Measurements from ENCODE around the gene POU2AF1.

The POU2AF1 gene

DNA sequence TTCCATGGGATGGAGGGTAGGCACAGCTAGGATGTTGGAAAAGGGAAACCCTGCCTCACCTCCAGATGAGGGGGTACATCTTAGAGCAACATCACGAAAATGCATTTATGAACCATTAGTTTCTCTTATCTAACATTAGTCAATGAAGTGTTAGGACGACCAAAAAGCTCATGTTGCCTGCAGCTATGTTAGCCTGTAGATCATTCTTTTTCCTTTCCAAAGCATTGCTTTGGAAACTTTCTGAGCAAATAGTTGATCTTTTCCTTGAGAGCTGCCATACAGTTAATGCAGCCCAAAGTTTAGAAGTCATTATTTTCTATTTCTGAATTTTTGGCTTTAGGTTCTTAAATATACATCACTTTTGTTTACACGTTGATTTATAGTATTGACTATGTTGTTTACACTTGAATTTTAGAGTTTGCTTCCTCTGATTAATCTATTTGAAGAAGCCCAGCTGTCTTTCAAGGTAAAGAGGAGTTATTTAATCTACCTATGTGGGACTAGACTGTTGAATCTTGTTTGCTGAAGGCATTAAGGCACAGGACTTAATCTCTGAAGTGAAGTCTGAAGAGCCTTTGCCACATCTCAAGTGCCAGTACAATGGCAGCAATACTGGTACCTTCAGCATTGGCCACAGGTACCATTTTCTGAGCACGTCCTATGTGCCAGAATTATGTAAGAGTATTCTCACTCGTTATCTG is 69.7 kb downstream of the POU2AF1 start:
- no peak for DNase-seq

- DNase-seq = no peak
Measured at GRCh38 chr11:111308140-111308539, 70.9 kb downstream of the POU2AF1 start.

DNA sequence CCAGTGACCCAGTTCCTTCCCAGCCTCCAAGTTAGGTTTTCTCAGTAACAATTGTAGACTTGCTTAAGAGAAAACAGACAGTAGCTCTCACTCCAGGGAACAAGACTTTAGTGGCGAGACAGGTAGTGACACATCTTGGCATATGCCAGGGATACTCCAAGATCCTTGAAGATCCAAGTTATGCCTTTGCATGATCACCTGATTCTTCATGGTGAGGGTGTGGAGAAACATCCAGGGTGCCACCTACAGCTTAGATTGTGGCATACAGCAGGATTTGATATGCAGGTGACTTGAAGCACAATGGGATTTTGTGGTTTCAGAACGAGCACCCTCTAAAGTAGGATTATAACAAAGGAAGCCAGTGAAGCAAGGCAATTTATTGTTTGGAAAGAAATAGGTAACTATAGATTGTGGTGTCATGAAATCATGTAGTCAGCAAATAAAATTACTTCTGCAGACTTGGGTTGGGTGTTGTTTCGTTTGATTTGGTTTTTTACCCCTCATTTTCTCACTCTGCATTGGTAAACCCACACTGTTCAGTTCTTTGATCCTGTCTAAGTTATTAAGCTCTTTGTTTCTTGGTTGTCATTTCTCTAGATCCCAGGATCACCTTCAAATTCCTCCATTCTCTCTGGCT is 71.5 kb downstream of the POU2AF1 start:
- no peak for DNase-seq

- no peak for DNase-seq
Measured at GRCh38 chr11:111306321-111306720, 72.8 kb downstream of the POU2AF1 start.

GRCh38 chr11:111305876-111306275 is 73.2 kb downstream of the POU2AF1 start:
- DNase-seq = no peak

DNA sequence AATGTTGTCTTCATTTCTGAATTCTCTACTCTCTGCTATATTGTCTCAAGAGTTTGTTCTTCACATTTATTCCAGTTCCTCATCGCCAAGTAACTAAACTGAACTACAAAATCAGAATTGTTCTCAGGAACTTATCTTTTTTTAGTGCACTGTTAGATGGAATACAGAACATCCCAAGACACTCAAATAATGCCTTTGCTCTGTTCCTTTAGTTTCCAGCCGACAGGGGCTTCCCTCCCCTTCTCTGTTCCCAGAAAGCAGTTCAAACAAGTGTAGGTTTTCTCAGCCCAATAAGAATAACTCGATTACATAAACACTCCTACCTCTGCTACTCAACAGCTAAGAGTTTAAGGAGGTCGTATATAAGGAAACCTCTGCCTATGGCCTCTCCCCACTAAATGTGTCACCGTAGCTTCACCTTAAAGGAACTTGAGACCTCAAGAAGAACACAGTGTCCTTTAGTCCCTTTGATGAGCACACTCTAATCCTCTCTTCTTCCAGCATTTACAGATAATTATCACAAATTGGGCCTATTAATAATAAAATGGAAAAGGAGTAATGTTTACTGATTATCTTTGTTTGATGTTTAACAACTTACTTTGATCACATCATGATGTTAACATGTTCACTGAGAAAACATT is 73.8 kb downstream of the POU2AF1 start:
- no peak for DNase-seq

GRCh38 chr11:111303461-111303860 is 75.6 kb downstream of the POU2AF1 start:
- no peak for DNase-seq

GRCh38 chr11:111302298-111302697 is 76.8 kb downstream of the POU2AF1 start:
- DNase-seq = no peak
